ENCODE measurements around the gene MRPL45.

The MRPL45 gene

DNA sequence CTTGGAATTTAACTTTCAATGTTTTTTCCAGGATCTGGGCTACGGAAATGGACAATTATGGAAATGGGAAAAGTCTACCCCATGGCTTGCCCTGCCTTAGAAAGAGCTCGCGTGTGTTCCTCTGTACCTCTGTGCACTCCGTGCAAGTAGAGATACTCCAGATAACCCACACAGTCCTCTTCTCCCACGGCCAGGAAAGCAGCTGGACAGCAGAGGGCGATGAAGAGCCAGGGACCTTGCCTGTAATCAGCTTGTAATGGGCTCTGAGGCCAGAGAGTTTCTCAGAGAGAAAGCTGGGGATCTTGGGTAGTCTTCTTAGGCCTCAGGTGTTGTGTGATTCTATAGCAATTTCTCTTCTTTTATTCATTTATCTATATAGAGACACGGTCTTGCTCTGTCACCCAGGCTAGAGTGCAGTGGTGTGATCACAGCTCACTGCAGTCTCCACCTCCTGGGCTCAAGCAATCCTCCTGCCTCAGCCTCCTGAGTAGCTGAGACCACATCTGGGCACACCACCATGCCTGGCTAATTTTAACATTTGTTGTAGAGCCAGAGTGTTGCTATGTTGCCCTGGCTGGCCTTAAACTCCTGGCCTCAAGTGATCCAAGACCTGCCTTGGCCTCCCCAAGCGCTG lies 52.2 kb downstream of the MRPL45 start:
- DNase-seq (ENCODE audit: low spot score) = peak; percentile 86

GRCh38 chr17:38350035-38350434 lies 53.1 kb downstream of the MRPL45 start:
- DNase-seq (ENCODE audit: low spot score) = no peak

GRCh38 chr17:38351412-38352222 lies 54.6 kb downstream of the MRPL45 start, which contains the start of gene SOCS7:
Gene SOCS7 (plus strand): TSS chr17:38351844. CDS start chr17:38352053, 209 bp downstream.
- peak; percentile 92 for DNase-seq (ENCODE audit: low spot score)

- no peak for DNase-seq (ENCODE audit: low spot score)
Measured at GRCh38 chr17:38352245-38353085, 55.5 kb downstream of the MRPL45 start.

- no peak for DNase-seq (ENCODE audit: low spot score)
Measured at GRCh38 chr17:38353086-38353604, 56.2 kb downstream of the MRPL45 start.

DNA sequence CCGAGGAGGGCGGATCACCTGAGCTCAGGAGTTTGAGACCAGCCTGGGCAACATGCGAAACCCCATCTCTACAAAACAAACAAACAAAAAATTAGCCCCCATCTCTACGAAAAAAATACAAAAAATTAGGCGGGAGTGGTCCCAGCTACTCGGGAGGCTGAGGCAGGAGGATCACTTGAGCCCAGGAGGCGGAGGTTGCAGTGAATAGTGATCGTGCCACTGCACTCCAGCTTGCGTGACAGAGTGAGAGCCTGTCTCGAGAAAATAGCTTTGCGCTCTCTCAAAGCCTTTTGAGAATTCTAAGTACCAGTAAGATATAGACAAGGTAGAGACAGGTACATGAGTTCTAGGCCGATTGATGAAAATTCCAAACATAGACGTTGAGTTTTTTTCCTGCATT lies 56.7 kb downstream of the MRPL45 start:
- DNase-seq (ENCODE audit: low spot score) = no peak

DNA sequence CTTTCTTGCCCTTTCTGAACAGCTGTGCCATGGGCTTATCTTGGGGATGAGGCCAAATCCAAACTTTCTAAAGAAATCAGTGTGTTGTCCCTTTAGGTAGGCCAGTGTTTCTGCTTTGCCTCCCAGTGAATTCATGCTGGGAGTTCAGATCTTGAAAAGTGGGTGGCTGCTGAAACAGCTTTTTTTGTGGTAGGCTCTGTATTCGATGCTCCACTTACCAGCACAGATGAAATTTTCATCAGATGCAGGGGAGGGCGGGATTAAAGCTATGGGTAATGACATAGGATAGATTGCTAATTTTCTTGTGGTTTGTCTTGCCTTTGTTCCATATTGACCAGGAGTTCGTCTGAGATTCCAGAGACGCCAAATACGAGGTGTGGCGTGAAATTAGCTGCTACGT lies 57.5 kb downstream of the MRPL45 start:
- DNase-seq (ENCODE audit: low spot score) = no peak

DNA sequence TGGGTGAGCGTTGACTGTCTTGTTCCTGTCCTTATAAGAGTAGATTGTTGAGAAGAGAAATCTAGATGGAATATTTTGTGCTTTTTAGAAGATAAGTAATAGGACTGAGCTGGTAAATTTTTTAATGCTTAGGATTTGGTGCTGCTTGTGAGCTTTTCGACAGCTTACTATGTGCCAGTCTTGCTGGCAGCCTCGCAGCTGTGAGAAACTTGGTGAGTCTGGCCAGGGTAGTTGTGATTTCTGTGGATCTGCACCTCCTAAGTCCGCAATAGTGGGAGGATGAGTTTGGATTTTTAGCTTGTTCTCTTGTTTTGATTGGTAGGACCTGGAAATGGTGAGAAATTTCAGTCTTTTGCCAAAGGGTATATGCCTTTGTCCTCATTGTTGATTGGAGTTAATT lies 58.3 kb downstream of the MRPL45 start:
- DNase-seq (ENCODE audit: low spot score) = no peak

DNA sequence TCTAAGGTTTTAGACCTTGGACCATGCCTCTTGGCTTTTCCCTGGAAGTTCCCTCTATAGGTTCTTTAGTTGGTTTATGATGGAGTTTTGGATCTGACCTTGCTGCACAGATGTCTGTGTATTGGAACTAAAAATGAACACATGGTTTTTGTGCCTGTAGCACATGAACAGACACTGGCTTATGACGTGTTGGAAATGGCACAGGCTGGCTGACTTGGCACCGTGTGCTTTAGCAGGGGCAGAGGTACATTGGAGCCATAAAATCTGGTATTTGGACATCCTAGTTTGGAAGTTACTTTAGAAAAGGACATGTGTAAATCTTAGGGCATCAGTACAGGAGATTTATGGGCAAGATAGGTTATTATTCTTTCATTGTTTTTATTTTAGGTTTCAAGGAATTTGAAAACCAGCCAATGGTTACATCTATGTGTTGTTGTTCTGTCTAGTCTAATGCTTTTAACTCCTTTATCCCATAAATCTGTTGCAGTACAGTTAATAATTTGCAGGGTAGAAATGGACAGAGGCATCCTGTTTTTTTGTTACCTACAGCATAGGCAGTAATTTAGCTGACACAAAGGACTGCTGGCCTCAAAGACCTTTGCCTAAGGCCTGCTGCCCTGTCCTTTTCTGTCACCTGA lies 60.6 kb downstream of the MRPL45 start:
- DNase-seq (ENCODE audit: low spot score) = no peak

GRCh38 chr17:38358586-38359513 lies 61.9 kb downstream of the MRPL45 start:
- no peak for DNase-seq (ENCODE audit: low spot score)

DNA sequence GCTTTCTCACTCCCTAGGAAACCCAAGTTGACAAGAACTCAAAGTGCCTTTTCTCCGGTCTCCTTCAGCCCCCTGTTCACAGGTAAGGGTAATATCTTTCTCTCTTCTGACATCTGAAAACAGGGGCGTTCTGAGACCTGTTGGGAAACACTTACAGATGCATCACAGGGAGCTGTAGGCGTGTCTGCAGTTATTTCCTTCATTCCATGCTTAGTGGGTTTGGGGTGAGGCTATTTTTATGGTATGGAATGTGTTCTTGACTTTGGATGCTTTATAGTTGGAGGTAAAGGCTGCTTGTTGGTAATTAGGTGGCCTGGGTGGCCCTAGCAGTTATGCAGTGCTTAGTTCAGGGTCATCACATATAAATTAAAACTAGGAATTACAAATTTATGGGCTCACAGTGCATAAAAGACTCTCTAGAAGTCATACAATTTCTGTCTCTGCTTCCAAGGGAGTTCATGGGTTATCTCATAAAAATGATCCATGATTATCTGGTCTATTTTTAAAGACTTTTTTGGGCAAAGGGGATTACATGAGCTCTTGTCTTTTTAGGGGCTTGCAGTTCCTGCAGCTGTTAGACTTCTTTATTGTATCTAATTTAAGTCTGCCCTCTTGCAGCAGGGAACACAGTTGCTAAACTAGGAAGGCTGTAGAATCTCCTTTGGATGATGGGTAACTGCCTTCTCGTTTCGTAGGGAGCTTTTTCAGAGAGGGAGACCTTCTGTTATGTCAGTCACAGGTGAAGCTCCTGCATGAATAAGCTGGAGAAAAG lies 64.9 kb downstream of the MRPL45 start:
- DNase-seq (ENCODE audit: low spot score) = no peak

DNA sequence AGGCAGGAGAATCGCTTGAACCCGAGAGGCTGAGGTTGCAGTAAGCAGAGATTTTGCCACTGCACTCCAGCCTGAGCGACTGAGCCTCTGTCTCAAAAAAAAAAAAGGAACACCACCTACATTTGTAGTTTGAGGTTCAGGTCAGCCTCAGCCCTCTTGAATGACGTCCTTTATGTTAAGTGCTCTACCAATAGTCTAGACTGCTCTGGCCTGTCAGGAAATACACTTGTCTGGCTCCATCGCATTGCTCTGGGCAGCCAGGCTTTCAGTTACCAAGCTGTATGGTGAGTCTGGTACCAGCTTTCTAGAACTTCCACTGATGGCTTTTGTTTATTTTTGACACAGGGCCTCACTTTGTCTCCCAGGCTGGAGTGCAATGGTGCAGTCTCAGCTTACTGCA lies 66.0 kb downstream of the MRPL45 start:
- no peak for DNase-seq (ENCODE audit: low spot score)

GRCh38 chr17:38364741-38365140 lies 67.8 kb downstream of the MRPL45 start:
- no peak for DNase-seq (ENCODE audit: low spot score)

GRCh38 chr17:38369124-38369886 lies 72.3 kb downstream of the MRPL45 start:
- no peak for DNase-seq (ENCODE audit: low spot score)

Measured in globus pallidus (tissue), 1 donor.